Measurements from ENCODE around the gene SPAG16. TPM values are rescaled to one million over a fixed set of nuclear protein-coding genes. Genes with fewer than 3 reads are reported as not detected.

The SPAG16 gene
- total RNA-seq, 1 experiment from 2014 or later = 13.0 TPM

GRCh38 chr2:213561759-213562158 is 277.5 kb downstream of the SPAG16 start:
- no peaks in the 10 kb centered on the region for H3K4me1 ChIP-seq (ENCODE audit: control insufficient read depth, insufficient read depth, low read length)
- no TSS peak for BruUV-seq (replicated peaks)
- no peaks in the 10 kb centered on the region for H3K27me3 ChIP-seq (ENCODE audit: control insufficient read depth, insufficient read depth, low read length)
- ChIA-PET POLR2A (no interaction called here), CTCF (no interaction called here)
- in situ Hi-C loops (cut with HindIII; ENCODE audit: low pct_unique_long_range_greater_than_20kb, low sequenced_read_pairs) (no loop called here), intact Hi-C loops (cut with micrococcal nuclease; ENCODE audit: unreplicated experiment) (no loop called here)
- no peaks in the 10 kb centered on the region for H3K36me3 ChIP-seq (ENCODE audit: control insufficient read depth, insufficient read depth, low read length)
- no peak for ATAC-seq
- H3K9me3 ChIP-seq (ENCODE audit: control insufficient read depth, insufficient read depth, low read depth, low read length) = peaks cover 4% of the 10 kb centered on the region; the same call in 1 of the 2 replicates
- no peak for TF ChIP-seq SIN3A (IDR thresholded peaks at IDR 0.05; ENCODE audit: borderline replicate concordance, insufficient read depth, low read depth, low read length)
- no peak for TF ChIP-seq POLR2AphosphoS5 (IDR thresholded peaks at IDR 0.05; ENCODE audit: low read depth, low read length)
- no peak for TF ChIP-seq CTCF (IDR thresholded peaks at IDR 0.05)
- TF ChIP-seq TCF7L2 (IDR thresholded peaks at IDR 0.05; ENCODE audit: low read depth, low read length) = no peak
- TF ChIP-seq REST (IDR thresholded peaks at IDR 0.05; ENCODE audit: insufficient read depth in 1 of 2, low read depth in 2 of 2, low read length in 1 of 2) = no peak
- DNase-seq (ENCODE audit: low read depth, low spot score) = no peak
- no peak overlapping the region for H3K4me3 ChIP-seq (ENCODE audit: low read depth in 2 of 2, low read length in 2 of 2)
- H3K27ac ChIP-seq (ENCODE audit: low read length) = no peak overlapping the region

- H3K4me3 ChIP-seq (ENCODE audit: low read depth in 2 of 2, low read length in 2 of 2) = no peak overlapping the region
- CTCF ChIA-PET = no interaction called here
- in situ Hi-C loops (cut with HindIII; ENCODE audit: low pct_unique_long_range_greater_than_20kb, low sequenced_read_pairs) (no loop called here), intact Hi-C loops (cut with micrococcal nuclease; ENCODE audit: unreplicated experiment) (no loop called here)
- BruUV-seq (replicated peaks) = no TSS peak
- no peaks in the 10 kb centered on the region for H3K27me3 ChIP-seq (ENCODE audit: control insufficient read depth, insufficient read depth, low read length)
- H3K4me1 ChIP-seq (ENCODE audit: control insufficient read depth, insufficient read depth, low read length) = no peaks in the 10 kb centered on the region
- ATAC-seq (no peak), DNase-seq (ENCODE audit: low read depth, low spot score) (no peak)
- TF ChIP-seq SIN3A (IDR thresholded peaks at IDR 0.05; ENCODE audit: borderline replicate concordance, insufficient read depth, low read depth, low read length) (no peak), TCF7L2 (IDR thresholded peaks at IDR 0.05; ENCODE audit: low read depth, low read length) (no peak), REST (IDR thresholded peaks at IDR 0.05; ENCODE audit: insufficient read depth in 1 of 2, low read depth in 2 of 2, low read length in 1 of 2) (no peak), CTCF (IDR thresholded peaks at IDR 0.05) (no peak), POLR2AphosphoS5 (IDR thresholded peaks at IDR 0.05; ENCODE audit: low read depth, low read length) (no peak)
- POLR2A ChIA-PET = no interaction called here
- H3K9me3 ChIP-seq (ENCODE audit: control insufficient read depth, insufficient read depth, low read depth, low read length) = peaks cover 4% of the 10 kb centered on the region; the same call in 1 of the 2 replicates
- no peak overlapping the region for H3K27ac ChIP-seq (ENCODE audit: low read length)
- no peaks in the 10 kb centered on the region for H3K36me3 ChIP-seq (ENCODE audit: control insufficient read depth, insufficient read depth, low read length)
Observed at GRCh38 chr2:213562539-213563180, 278.4 kb downstream of the SPAG16 start.

Data from Panc1 (cell line).